Neuronal stem cell (in vitro differentiated cells): ENCODE measurements around the gene DROSHA.

Source experiments
- DNase-seq: peaks from one replicate; pipeline ENCODE4 v3.0.0-alpha.2; 2013; ENCODE audit warnings: low spot score
- H2AFZ ChIP-seq: one replicate; pipeline ENCODE4 v1.6.1; 2013; ENCODE audit warnings: mild to moderate bottlenecking, low read length, inconsistent platforms
- H2AK5ac ChIP-seq: 2 replicates; pipeline ENCODE4 v1.6.1; 2013; ENCODE audit warnings: low read depth, mild to moderate bottlenecking, inconsistent platforms, low read length, moderate library complexity, mixed read lengths
- H2BK120ac ChIP-seq: 2 replicates; pipeline ENCODE4 v1.6.1; 2013; ENCODE audit warnings: low read depth, mild to moderate bottlenecking, inconsistent platforms, low read length, moderate library complexity, mixed read lengths
- H2BK12ac ChIP-seq: one replicate; pipeline ENCODE4 v1.6.1; 2013; ENCODE audit warnings: low read length, inconsistent platforms
- H2BK15ac ChIP-seq: 2 replicates; pipeline ENCODE4 v1.6.1; 2013; ENCODE audit warnings: mild to moderate bottlenecking, low read length, inconsistent platforms, mixed read lengths
- H2BK5ac ChIP-seq: one replicate; pipeline ENCODE4 v1.6.1; 2013; ENCODE audit warnings: inconsistent platforms, mild to moderate bottlenecking, low read length, moderate library complexity
- H3K14ac ChIP-seq: one replicate; pipeline ENCODE4 v1.6.1; 2013; ENCODE audit warnings: low read length, inconsistent platforms
- H3K18ac ChIP-seq: 2 replicates; pipeline ENCODE4 v1.6.1; 2013; ENCODE audit warnings: low read length, inconsistent platforms
- H3K23ac ChIP-seq: 2 replicates; pipeline ENCODE4 v1.6.1; 2013; ENCODE audit warnings: low read depth, mild to moderate bottlenecking, mixed read lengths, low read length, inconsistent platforms; ENCODE audit not compliant: poor library complexity
- H3K27ac ChIP-seq: replicated peaks from 3 replicates; pipeline ENCODE4 v1.5.1; 2013; ENCODE audit warnings: low read length, inconsistent platforms
- H3K27me3 ChIP-seq, 3 experiments: 2 replicates each; pipeline ENCODE4 v1.6.1; 2013; ENCODE audit warnings: low read length in 3 of 3, mild to moderate bottlenecking in 2 of 3, inconsistent platforms in 1 of 3, low read depth in 1 of 3, mixed read lengths in 1 of 3, moderate library complexity in 1 of 3; ENCODE audit not compliant: control insufficient read depth in 3 of 3, insufficient read depth in 3 of 3
- H3K36me3 ChIP-seq, 2 donors: replicated peaks in 1 of 2; 2 replicates each; pipeline ENCODE4 v1.6.1; 2013; ENCODE audit warnings: low read length in 2 of 2; ENCODE audit not compliant: control insufficient read depth in 2 of 2, insufficient read depth in 2 of 2
- H3K4ac ChIP-seq: 2 replicates; pipeline ENCODE4 v1.6.1; 2013; ENCODE audit warnings: inconsistent platforms, mild to moderate bottlenecking, low read length, moderate library complexity
- H3K4me1 ChIP-seq, 2 donors: 1 replicate in 1 of 2; 2 replicates in 1 of 2; pipeline ENCODE4 v1.6.1; 2013; ENCODE audit warnings: low read length in 2 of 2, low read depth in 1 of 2; ENCODE audit not compliant: control insufficient read depth in 2 of 2, insufficient read depth in 1 of 2
- H3K4me2 ChIP-seq: one replicate; pipeline ENCODE4 v1.6.1; 2013; ENCODE audit warnings: mild to moderate bottlenecking, low read length, inconsistent platforms; ENCODE audit not compliant: insufficient read depth, poor library complexity, severe bottlenecking
- H3K4me3 ChIP-seq, 2 donors: 2 replicates each; pipeline ENCODE4 v1.5.1; 2013; ENCODE audit warnings: low read length in 2 of 2, mild to moderate bottlenecking in 2 of 2, inconsistent platforms in 1 of 2, moderate library complexity in 1 of 2
- H3K79me1 ChIP-seq: one replicate; pipeline ENCODE4 v1.6.1; 2013; ENCODE audit warnings: low read depth, mild to moderate bottlenecking, inconsistent platforms, low read length, moderate library complexity
- H3K9ac ChIP-seq: one replicate; pipeline ENCODE4 v1.6.1; 2013; ENCODE audit warnings: mild to moderate bottlenecking, low read depth, low read length, inconsistent platforms; ENCODE audit not compliant: poor library complexity
- H3K9me3 ChIP-seq, 2 donors: replicated peaks in 1 of 2; 2 replicates each; pipeline versions ENCODE3 to v1.6.1; 2013; ENCODE audit warnings: low read length in 2 of 2, mild to moderate bottlenecking in 2 of 2, inconsistent platforms in 1 of 2, low read depth in 1 of 2, mixed read lengths in 1 of 2, moderate library complexity in 1 of 2; ENCODE audit not compliant: control insufficient read depth in 2 of 2, insufficient read depth in 1 of 2
- H4K8ac ChIP-seq: one replicate; pipeline ENCODE4 v1.6.1; 2013; ENCODE audit warnings: low read depth, mild to moderate bottlenecking, inconsistent platforms, low read length, moderate library complexity
- H4K91ac ChIP-seq: one replicate; pipeline ENCODE4 v1.6.1; 2013; ENCODE audit warnings: low read length, low read depth, mild to moderate bottlenecking, inconsistent platforms; ENCODE audit not compliant: poor library complexity
- WGBS, 2 donors: extraction: QIAGEN DNeasy Blood & Tissue Kit; methylation state at CpG; one replicate each; pipeline ENCODE4 v1.1.7; 2013; ENCODE audit warnings: missing lambda C conversion rate in 2 of 2, mixed read lengths in 1 of 2; ENCODE audit not compliant: insufficient read length in 2 of 2, insufficient replicate concordance in 1 of 2; ENCODE audit errors: extremely low coverage in 2 of 2; 5-methylcytosine and 5-hydroxymethylcytosine counted together

The DROSHA gene

DNA sequence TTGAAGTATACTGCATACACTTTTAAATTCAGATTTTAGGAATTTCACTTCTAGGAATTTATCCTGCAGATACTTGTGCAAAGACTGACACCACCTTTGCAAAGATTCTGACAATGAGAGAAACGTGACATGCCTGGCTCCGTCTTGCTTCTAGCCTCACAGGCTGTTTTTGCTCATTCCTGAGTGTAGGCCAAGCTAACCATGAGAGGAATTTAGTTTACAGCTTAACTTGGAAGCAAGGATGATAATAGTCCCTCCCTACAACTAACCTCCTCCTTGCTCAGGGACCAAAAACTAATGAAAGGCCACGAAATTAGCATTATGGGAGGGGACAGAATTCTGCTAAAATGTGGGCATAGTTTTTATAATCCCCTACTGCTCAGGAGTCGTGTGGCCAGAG, 31.3 kb upstream of the DROSHA start:
- H2BK120ac ChIP-seq, result no peak overlapping the region
- no peak overlapping the region for H3K23ac ChIP-seq
- no peak overlapping the region for H2BK12ac ChIP-seq
- no peak overlapping the region for H3K18ac ChIP-seq
- H3K9me3 ChIP-seq, result peaks cover 0 to 3% of the 10 kb centered on the region in 2 donors
- H3K36me3 ChIP-seq, result no peaks in the 10 kb centered on the region
- H3K27me3 ChIP-seq, result no peaks in the 10 kb centered on the region
- no peak overlapping the region for H3K14ac ChIP-seq
- no peak overlapping the region for H3K4me3 ChIP-seq
- H2BK5ac ChIP-seq, result no peak overlapping the region
- H2AK5ac ChIP-seq, result no peak overlapping the region
- no peak overlapping the region for H3K27ac ChIP-seq
- H3K9ac ChIP-seq, result no peak overlapping the region
- WGBS, 2 donors, result no CpG with 5 or more reads among the region's 4 CpGs
- no peaks in the 10 kb centered on the region for H3K4me1 ChIP-seq
- no peak overlapping the region for H3K4me2 ChIP-seq
- no peak overlapping the region for H2AFZ ChIP-seq
- H2BK15ac ChIP-seq, result no peak overlapping the region
- DNase-seq, result no peak
- H3K79me1 ChIP-seq, result no peaks in the 10 kb centered on the region
- no peak overlapping the region for H4K8ac ChIP-seq
- H4K91ac ChIP-seq, result no peak overlapping the region
- no peak overlapping the region for H3K4ac ChIP-seq

DNA sequence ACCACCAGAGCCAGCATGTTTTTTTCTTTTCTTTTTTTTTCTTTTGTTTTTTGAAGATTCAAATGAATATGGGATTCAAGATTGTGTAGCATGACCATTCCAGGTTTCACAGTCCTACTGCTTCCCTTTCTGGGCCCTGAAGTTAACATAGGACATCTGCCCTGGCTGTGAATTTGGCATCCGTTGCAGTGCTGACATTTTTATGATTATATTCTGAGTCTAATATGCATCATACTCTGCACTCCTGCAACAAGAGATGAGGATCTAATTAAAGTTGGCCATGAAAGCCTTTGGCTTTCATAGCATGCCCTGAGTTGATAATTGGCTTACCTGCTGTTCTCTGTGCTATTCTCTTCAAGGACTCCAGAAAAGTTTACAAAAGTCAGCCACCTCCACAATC, 30.1 kb upstream of the DROSHA start:
- no peak overlapping the region for H2AFZ ChIP-seq
- H3K79me1 ChIP-seq, result no peaks in the 10 kb centered on the region
- H3K23ac ChIP-seq, result no peak overlapping the region
- no peak overlapping the region for H3K4ac ChIP-seq
- no peak overlapping the region for H3K18ac ChIP-seq
- no peak overlapping the region for H4K8ac ChIP-seq
- H3K4me3 ChIP-seq, result no peak overlapping the region
- no peaks in the 10 kb centered on the region for H3K27me3 ChIP-seq
- no peak overlapping the region for H3K9ac ChIP-seq
- H2BK12ac ChIP-seq, result no peak overlapping the region
- H3K4me2 ChIP-seq, result no peak overlapping the region
- H3K9me3 ChIP-seq, result peaks cover 0 to 3% of the 10 kb centered on the region in 2 donors
- H3K36me3 ChIP-seq, result peaks cover 0 to 1% of the 10 kb centered on the region in 2 donors
- no peak overlapping the region for H2BK15ac ChIP-seq
- no peak overlapping the region for H2BK120ac ChIP-seq
- H3K4me1 ChIP-seq, result no peaks in the 10 kb centered on the region
- H2BK5ac ChIP-seq, result no peak overlapping the region
- H2AK5ac ChIP-seq, result no peak overlapping the region
- no peak overlapping the region for H3K27ac ChIP-seq
- no peak overlapping the region for H3K14ac ChIP-seq
- DNase-seq, result no peak
- H4K91ac ChIP-seq, result no peak overlapping the region
- no CpG with 5 or more reads among the region's 1 CpG for WGBS, 2 donors

DNA sequence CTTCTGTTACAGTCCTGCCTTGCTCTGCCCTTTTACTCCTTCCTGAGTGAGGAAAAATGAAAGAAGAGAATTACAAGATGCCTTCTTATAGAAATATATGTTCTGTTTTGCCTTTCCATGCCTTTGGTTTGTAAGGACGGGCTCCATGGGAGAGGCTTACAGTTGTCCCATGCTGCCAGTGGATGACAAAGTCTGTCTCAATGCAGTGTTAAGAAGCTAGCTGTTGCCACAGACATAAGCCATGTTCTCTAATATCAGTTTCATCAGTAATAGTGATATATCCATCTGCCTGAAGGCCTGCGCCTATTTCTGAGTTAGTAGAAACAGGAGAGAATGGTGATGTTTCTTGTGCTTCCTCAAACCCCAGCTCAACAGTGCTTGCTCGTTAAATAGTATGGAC, 28.0 kb upstream of the DROSHA start:
- no peak overlapping the region for H2BK120ac ChIP-seq
- no peak overlapping the region for H3K14ac ChIP-seq
- no peak overlapping the region for H2BK15ac ChIP-seq
- H2AFZ ChIP-seq, result no peak overlapping the region
- H3K27ac ChIP-seq, result no peak overlapping the region
- no peak overlapping the region for H3K9ac ChIP-seq
- H3K4ac ChIP-seq, result no peak overlapping the region
- H3K27me3 ChIP-seq, result no peaks in the 10 kb centered on the region
- no peak overlapping the region for H4K8ac ChIP-seq
- H3K18ac ChIP-seq, result no peak overlapping the region
- H3K4me1 ChIP-seq, result no peaks in the 10 kb centered on the region
- H2AK5ac ChIP-seq, result no peak overlapping the region
- no CpG with 5 or more reads among the region's 3 CpGs for WGBS, 2 donors
- H3K79me1 ChIP-seq, result no peaks in the 10 kb centered on the region
- H3K4me3 ChIP-seq, result no peak overlapping the region
- no peak overlapping the region for H4K91ac ChIP-seq
- no peaks in the 10 kb centered on the region for H3K9me3 ChIP-seq
- no peak overlapping the region for H3K23ac ChIP-seq
- H3K4me2 ChIP-seq, result no peak overlapping the region
- peaks cover 0 to 20% of the 10 kb centered on the region in 2 donors for H3K36me3 ChIP-seq
- no peak overlapping the region for H2BK5ac ChIP-seq
- no peak overlapping the region for H2BK12ac ChIP-seq
- no peak for DNase-seq

DNA sequence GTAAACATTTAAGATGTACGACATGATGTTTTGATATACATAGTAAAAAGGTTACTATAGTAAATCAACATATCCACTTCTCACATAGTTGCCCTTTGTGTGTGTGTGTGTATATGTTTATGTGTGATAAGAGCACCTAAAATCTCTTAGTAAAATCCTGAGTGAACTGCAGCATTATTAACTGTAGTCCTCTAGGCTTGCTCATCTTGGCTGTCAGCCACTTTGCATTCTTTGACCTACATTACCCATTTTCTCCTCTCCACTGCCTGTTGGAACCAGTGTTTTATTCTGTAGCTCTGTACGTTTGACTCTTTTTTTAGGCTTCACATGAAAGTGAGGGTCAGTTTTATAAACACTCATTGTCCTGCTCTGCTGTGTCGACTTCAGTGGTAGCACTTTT, 24.6 kb upstream of the DROSHA start:
- no peaks in the 10 kb centered on the region for H3K4me1 ChIP-seq
- H3K9ac ChIP-seq, result no peak overlapping the region
- H3K27me3 ChIP-seq, result no peaks in the 10 kb centered on the region
- H3K79me1 ChIP-seq, result no peaks in the 10 kb centered on the region
- H3K23ac ChIP-seq, result no peak overlapping the region
- H3K4me2 ChIP-seq, result no peak overlapping the region
- H3K14ac ChIP-seq, result no peak overlapping the region
- H2BK15ac ChIP-seq, result no peak overlapping the region
- no peak overlapping the region for H3K4me3 ChIP-seq
- no peak overlapping the region for H2BK5ac ChIP-seq
- H2BK12ac ChIP-seq, result no peak overlapping the region
- no peak overlapping the region for H2BK120ac ChIP-seq
- peaks cover 8 to 54% of the 10 kb centered on the region in 2 donors for H3K36me3 ChIP-seq
- H3K27ac ChIP-seq, result no peak overlapping the region
- DNase-seq, result no peak
- no peaks in the 10 kb centered on the region for H3K9me3 ChIP-seq
- no CpG with 5 or more reads among the region's 3 CpGs for WGBS, 2 donors
- H2AFZ ChIP-seq, result no peak overlapping the region
- no peak overlapping the region for H3K18ac ChIP-seq
- H3K4ac ChIP-seq, result no peak overlapping the region
- H2AK5ac ChIP-seq, result no peak overlapping the region
- no peak overlapping the region for H4K91ac ChIP-seq
- no peak overlapping the region for H4K8ac ChIP-seq
